HFF-Myc (cell line): ENCODE measurements around the gene CEP295NL.
"Not testable (repeated sequence)": the region's sequence is repeated elsewhere in the genome, so short reads cannot be mapped to it uniquely, and the experiment has no call there.

ENCODE experiments used
- DNase-seq: peaks from one replicate; pipeline ENCODE4 v3.0.0-alpha.2; 2011; ENCODE audit warnings: low read depth; ENCODE audit errors: extremely low read depth
- H3K4me3 ChIP-seq: replicated peaks from 2 replicates; pipeline ENCODE4 v1.5.1; 2011; ENCODE audit warnings: low read depth, mild to moderate bottlenecking, control low read depth, low read length
- CTCF ChIP-seq: IDR thresholded peaks from 2 replicates; pipeline ENCODE4 v1.5.1; 2012; ENCODE audit warnings: mild to moderate bottlenecking, low read depth, low read length, control low read depth; ENCODE audit errors: missing control alignments

Gene CEP295NL

GRCh38 chr17:78915872-78916632, 13.1 kb upstream of the CEP295NL start:
- DNase-seq, result no peak

GRCh38 chr17:78913115-78913514, 10.1 kb upstream of the CEP295NL start:
- DNase-seq, result no peak
- H3K4me3 ChIP-seq, result no peak overlapping the region
- TF ChIP-seq CTCF, result no peak

More at GRCh38 chr17:78915872-78916632, 13.1 kb upstream of the CEP295NL start:
- no peak for TF ChIP-seq CTCF
- no peak overlapping the region for H3K4me3 ChIP-seq

DNA sequence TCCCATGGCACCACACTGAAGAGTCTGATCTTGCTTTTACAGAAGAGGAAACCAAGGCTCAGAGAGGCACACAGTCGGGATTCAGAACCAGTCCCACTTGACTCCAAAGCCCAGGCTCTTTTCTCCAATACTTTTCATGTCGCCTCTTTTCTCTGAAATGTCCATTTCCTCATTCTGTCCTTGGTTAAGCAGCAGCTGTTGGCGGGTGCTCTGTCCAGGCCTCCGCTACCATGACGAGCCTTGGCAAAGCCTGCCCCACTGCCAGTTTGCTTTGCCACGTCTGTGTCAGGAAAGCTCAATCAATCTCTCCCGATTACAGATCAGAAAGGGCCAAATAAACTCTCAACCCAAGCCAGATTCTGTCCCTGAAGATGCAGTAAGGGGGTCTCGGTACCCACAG, 9.1 kb upstream of the CEP295NL start:
- DNase-seq, result no peak
- H3K4me3 ChIP-seq, result no peak overlapping the region
- no peak for TF ChIP-seq CTCF

DNA sequence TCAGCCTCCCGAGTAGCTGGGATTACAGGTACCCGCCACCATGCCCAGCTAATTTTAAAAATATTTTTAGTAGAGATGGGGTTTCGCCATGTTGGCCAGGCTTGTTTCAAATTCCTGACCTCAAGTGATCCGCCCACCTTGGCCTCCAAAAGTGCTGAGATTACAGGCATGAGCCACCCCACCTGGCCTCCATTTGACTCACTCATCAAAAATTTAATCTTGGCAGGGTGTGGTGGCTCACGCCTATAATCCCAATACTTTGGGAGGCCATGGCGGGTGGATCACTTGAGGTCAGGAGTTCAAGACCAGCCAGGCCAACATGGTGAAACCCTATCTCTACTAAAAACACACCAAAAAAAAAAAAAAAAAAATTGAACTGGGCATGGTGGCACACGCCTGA, 8.5 kb upstream of the CEP295NL start:
- not testable (repeated sequence) for DNase-seq, H3K4me3 ChIP-seq

GRCh38 chr17:78910497-78911284, 7.7 kb upstream of the CEP295NL start:
- no peak for DNase-seq
- no peak overlapping the region for H3K4me3 ChIP-seq
- TF ChIP-seq CTCF, result no peak

- TF ChIP-seq CTCF, result no peak
- DNase-seq, result no peak
- no peak overlapping the region for H3K4me3 ChIP-seq
These were observed 5.4 kb upstream of the CEP295NL start for GRCh38 chr17:78908426-78908825.

- no peak overlapping the region for H3K4me3 ChIP-seq
- no peak for DNase-seq
- TF ChIP-seq CTCF, result no peak
These were observed 2.5 kb upstream of the CEP295NL start for GRCh38 chr17:78905541-78905940.
